Endothelial cell of umbilical vein (primary cell): ENCODE measurements around the gene FXYD7.

Source experiments
- CTCF ChIP-seq, 2 donors: IDR thresholded peaks; 1 replicate in 1 of 2; 2 replicates in 1 of 2; pipeline ENCODE4 v1.5.1; 2011; ENCODE audit warnings: low read length in 2 of 2, mild to moderate bottlenecking in 2 of 2, moderate library complexity in 2 of 2, control low read depth in 1 of 2, inconsistent platforms in 1 of 2, low read depth in 1 of 2; ENCODE audit not compliant: insufficient read depth in 1 of 2; ENCODE audit errors: extremely low read depth in 1 of 2
- GATA2 ChIP-seq: IDR thresholded peaks from 2 replicates; pipeline ENCODE4 v1.7.0; 2011; ENCODE audit warnings: low read depth, mild to moderate bottlenecking, moderate library complexity, mixed read lengths, low read length; ENCODE audit not compliant: insufficient read length, insufficient read depth

- TF ChIP-seq CTCF (IDR thresholded peaks at IDR 0.05; ENCODE audit: extremely low read depth in 1 of 2, insufficient read depth in 1 of 2, low read depth in 1 of 2, low read length in 2 of 2): no peak
- TF ChIP-seq GATA2: no peak
Measured at GRCh38 chr19:35174226-35174625, 31.2 kb downstream of the FXYD7 start.
